GM13976 (cell line): ENCODE data around the gene MICB.

Experiments used
- DNase-seq: peaks from one replicate; pipeline ENCODE4 v3.0.0; 2012; ENCODE audit warnings: low spot score
- CTCF ChIP-seq: IDR thresholded peaks from 2 replicates; pipeline ENCODE4 v1.5.1; 2012; ENCODE audit warnings: borderline replicate concordance, mild to moderate bottlenecking; ENCODE audit not compliant: insufficient read depth; ENCODE audit errors: extremely low read depth, missing control alignments, control extremely low read depth
- in situ Hi-C: fragments of 300-500 bp; cut with MboI; formaldehyde crosslinking; loops from one replicate; pipeline ENCODE4 v1.12.0; 2022; ENCODE audit warnings: low sequenced_read_pairs, mixed read lengths, inconsistent platforms; ENCODE audit not compliant: unreplicated experiment

MICB gene

GRCh38 chr6:31462026-31462963, 35.6 kb upstream of the MICB start:
- in situ Hi-C loops, result no loop called here
- DNase-seq, result no peak
- no peak for TF ChIP-seq CTCF

- in situ Hi-C loops, result no loop called here
- TF ChIP-seq CTCF, result no peak
- peak; percentile 94 for DNase-seq
Measured at GRCh38 chr6:31462964-31463870, 34.7 kb upstream of the MICB start.

GRCh38 chr6:31464252-31465184, 33.4 kb upstream of the MICB start:
- TF ChIP-seq CTCF, result no peak
- peak; percentile 3 for DNase-seq
- in situ Hi-C loops, result no loop called here

- no peak for DNase-seq
- in situ Hi-C loops, result no loop called here
- TF ChIP-seq CTCF, result no peak
Measured at GRCh38 chr6:31465185-31465536, 32.8 kb upstream of the MICB start.

DNA sequence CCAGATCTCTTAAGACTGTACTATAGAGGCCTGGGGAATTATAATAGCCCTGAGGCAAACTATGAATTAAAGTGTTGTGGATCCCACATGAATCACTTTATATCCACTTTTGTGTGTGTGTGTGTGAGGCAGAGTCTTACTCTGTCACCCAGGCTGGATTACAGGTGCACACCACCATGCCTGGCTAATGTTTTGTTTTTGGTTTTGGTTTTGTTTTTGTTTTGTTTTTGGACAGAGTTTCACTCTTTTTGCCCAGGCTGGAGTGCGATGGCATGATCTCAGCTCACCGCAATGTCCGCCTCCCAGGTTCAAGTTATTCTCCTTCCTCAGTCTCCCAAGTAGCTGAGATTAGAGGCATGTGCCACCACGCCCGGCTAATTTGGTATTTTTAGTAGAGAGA, 32.2 kb upstream of the MICB start:
- in situ Hi-C loops, result no loop called here
- no peak for DNase-seq
- TF ChIP-seq CTCF, result no peak

GRCh38 chr6:31466466-31466865, 31.5 kb upstream of the MICB start:
- in situ Hi-C loops, result no loop called here
- no peak for TF ChIP-seq CTCF
- DNase-seq, result peak; percentile 3
